PC-9 (cell line): ENCODE results near the gene IMP4. TPM values are rescaled to one million over a fixed set of nuclear protein-coding genes. Genes with fewer than 3 reads are reported as not detected.

Source experiments
- BruUV-seq: library from RNA; stranded (reverse); fragments of 400-500 nt; replicated peaks from 2 replicates; lab custom pipeline; 2021; lab: Mats Ljungman, UMichigan
- CTCF ChIA-PET: fragments of 300-600 bp; sonication (Branson Sonifier 250); formaldehyde crosslinking; loops from one replicate; lab custom pipeline; 2022; ENCODE audit warnings: antibody characterized with exemption; lab: Charles Lee
- POLR2A ChIA-PET: fragments of 300-600 bp; sonication (Branson Sonifier 250); formaldehyde crosslinking; loops from one replicate; lab custom pipeline; 2022; ENCODE audit warnings: antibody characterized with exemption; ENCODE audit not compliant: unreplicated experiment; lab: Charles Lee
- DNase-seq, 2 experiments: peaks; one replicate each; pipeline versions ENCODE4 v3.0.0 to v3.0.0-alpha.2; 2015 to 2022; ENCODE audit warnings: mixed read lengths in 1 of 2
- H2AFZ ChIP-seq: fragments of 200-600 bp; sonication (generic); 2 replicates; pipeline ENCODE4 v1.8.1; 2017; ENCODE audit warnings: antibody characterized with exemption
- H3F3A ChIP-seq: fragments of 200-600 bp; sonication (generic); 2 replicates; pipeline ENCODE4 v1.8.1; 2017; ENCODE audit warnings: antibody characterized with exemption, mild to moderate bottlenecking, low read depth; ENCODE audit not compliant: insufficient read depth
- H3K27ac ChIP-seq: fragments of 200-600 bp; sonication (generic); 2 replicates; pipeline ENCODE4 v1.6.1; 2016; ENCODE audit warnings: mixed run types
- H3K27me3 ChIP-seq: fragments of 200-600 bp; sonication (generic); 2 replicates; pipeline ENCODE4 v1.6.1; 2016; ENCODE audit warnings: low read depth, mixed run types; ENCODE audit not compliant: insufficient read depth
- H3K36me3 ChIP-seq: fragments of 200-600 bp; sonication (generic); 2 replicates; pipeline ENCODE4 v1.6.1; 2016; ENCODE audit warnings: low read depth, mixed run types
- H3K4me1 ChIP-seq: fragments of 200-600 bp; sonication (generic); replicated peaks from 2 replicates; pipeline ENCODE4 v1.6.1; 2016; ENCODE audit warnings: mixed run types; ENCODE audit not compliant: insufficient read depth
- H3K4me2 ChIP-seq: fragments of 200-600 bp; sonication (generic); 2 replicates; pipeline ENCODE4 v1.6.1; 2017; ENCODE audit warnings: mixed run types
- H3K4me3 ChIP-seq: fragments of 200-600 bp; sonication (generic); 2 replicates; pipeline ENCODE4 v1.6.1; 2016; ENCODE audit warnings: mixed run types
- H3K79me2 ChIP-seq: fragments of 200-600 bp; sonication (generic); 2 replicates; pipeline ENCODE4 v1.6.1; 2017; ENCODE audit warnings: low read depth, mixed run types
- H3K9me2 ChIP-seq: fragments of 200-600 bp; sonication (generic); 2 replicates; pipeline ENCODE4 v1.8.1; 2017; ENCODE audit warnings: mild to moderate bottlenecking; ENCODE audit not compliant: insufficient read depth
- H3K9me3 ChIP-seq: fragments of 200-600 bp; sonication (generic); 2 replicates; pipeline ENCODE4 v1.8.1; 2016; ENCODE audit warnings: low read depth; ENCODE audit not compliant: insufficient read depth
- H4K20me1 ChIP-seq: fragments of 200-600 bp; sonication (generic); 2 replicates; pipeline ENCODE4 v1.8.1; 2017; ENCODE audit not compliant: insufficient read depth
- CTCF ChIP-seq: fragments of 200-600 bp; sonication (generic); conservative IDR thresholded peaks from 2 replicates; pipeline ENCODE4 v1.6.1; 2017; ENCODE audit warnings: mixed run types, antibody characterized with exemption, mild to moderate bottlenecking, moderate library complexity
- EZH2 ChIP-seq: fragments of 200-600 bp; sonication (generic); IDR thresholded peaks from 2 replicates; pipeline ENCODE4 v1.8.0; 2017; ENCODE audit warnings: antibody characterized with exemption, low read depth
- intact Hi-C: fragments of 100-400 bp; cut with micrococcal nuclease; formaldehyde crosslinking; loops from one replicate; pipeline ENCODE4 v1.10.0; 2022; ENCODE audit not compliant: unreplicated experiment
- total RNA-seq: library from RNA; stranded (reverse); gene quantifications from 2 replicates; pipeline ENCODE4 v1.2.3, GENCODE V29; 2021

IMP4 gene
- total RNA-seq, 1 experiment from 2014 or later: 76.8 TPM

GRCh38 chr2:130387071-130387400 lies 44.3 kb downstream of the IMP4 start:
- Histone ChIP-seq H3K27ac (no peak overlapping the region), H3K4me1 (peaks cover 5% of the 10 kb centered on the region; the same call in 1 of the 2 replicates), H3K27me3 (no peaks in the 10 kb centered on the region; the same call in 1 of the 2 replicates), H2AFZ (no peak overlapping the region), H3K36me3 (no peaks in the 10 kb centered on the region), H3K4me3 (no peak overlapping the region), H3K9me3 (no peaks in the 10 kb centered on the region), H3K4me2 (no peak overlapping the region), H3K9me2 (no peaks in the 10 kb centered on the region), H3K79me2 (no peaks in the 10 kb centered on the region), H4K20me1 (no peaks in the 10 kb centered on the region), H3F3A (no peaks in the 10 kb centered on the region)
- BruUV-seq: no TSS peak
- no peak for TF ChIP-seq CTCF
- TF ChIP-seq EZH2: no peak
- no peak for DNase-seq
- POLR2A ChIA-PET: no interaction called here
- CTCF ChIA-PET: no interaction called here
- intact Hi-C loops: no loop called here

- Histone ChIP-seq H3K36me3 (no peaks in the 10 kb centered on the region), H3K4me1 (peaks cover 8% of the 10 kb centered on the region; the same call in 1 of the 2 replicates), H3K9me2 (no peaks in the 10 kb centered on the region), H3F3A (no peaks in the 10 kb centered on the region), H4K20me1 (no peaks in the 10 kb centered on the region), H3K79me2 (no peaks in the 10 kb centered on the region), H2AFZ (no peak overlapping the region), H3K27ac (no peak overlapping the region), H3K27me3 (no peaks in the 10 kb centered on the region; the same call in 1 of the 2 replicates), H3K4me2 (no peak overlapping the region), H3K9me3 (no peaks in the 10 kb centered on the region), H3K4me3 (no peak overlapping the region)
- POLR2A ChIA-PET: no interaction called here
- TF ChIP-seq CTCF (no peak), EZH2 (no peak)
- intact Hi-C loops: no loop called here
- CTCF ChIA-PET: no interaction called here
- no peak for DNase-seq
- BruUV-seq: no TSS peak
Observed at GRCh38 chr2:130387804-130388203, 45.1 kb downstream of the IMP4 start.

- Histone ChIP-seq H3K27ac (no peak overlapping the region), H3K36me3 (no peaks in the 10 kb centered on the region), H3K79me2 (no peaks in the 10 kb centered on the region), H4K20me1 (no peaks in the 10 kb centered on the region), H3F3A (peaks cover under 1% of the 10 kb centered on the region; the same call in 1 of the 2 replicates), H2AFZ (no peak overlapping the region), H3K9me2 (no peaks in the 10 kb centered on the region), H3K9me3 (no peaks in the 10 kb centered on the region), H3K4me1 (peaks cover 12% of the 10 kb centered on the region; the same call in 1 of the 2 replicates), H3K4me2 (no peak overlapping the region), H3K4me3 (no peak overlapping the region), H3K27me3 (no peaks in the 10 kb centered on the region; the same call in 1 of the 2 replicates)
- BruUV-seq: no TSS peak
- CTCF ChIA-PET: no interaction called here
- intact Hi-C loops: no loop called here
- peak in 1 of 2 experiments; percentile 30 for DNase-seq
- POLR2A ChIA-PET: no interaction called here
- TF ChIP-seq EZH2: no peak
- no peak for TF ChIP-seq CTCF
Observed at GRCh38 chr2:130388221-130388907, 45.7 kb downstream of the IMP4 start.
